Body of pancreas (tissue), 4 donors: Measurements from ENCODE around the gene HOXD3.

ENCODE experiments used
- POLR2A ChIP-seq, 3 donors: fragments of 450-650 bp; IDR thresholded peaks; one replicate each; pipeline ENCODE4 v1.6.1; 2016; ENCODE audit warnings: antibody characterized with exemption in 3 of 3, mild to moderate bottlenecking in 2 of 3
- TF ChIP-seq, protein P1 (sequence below), 7 experiments: fragments of 450-650 bp in 4 of 7; fragments of 200-600 bp in 3 of 7; sonication (generic) in 3 of 7; IDR thresholded peaks; one replicate each; pipeline ENCODE4 v1.5.1; 2016 to 2019; ENCODE audit warnings: antibody characterized with exemption in 7 of 7

- TF ChIP-seq, protein P1, sequence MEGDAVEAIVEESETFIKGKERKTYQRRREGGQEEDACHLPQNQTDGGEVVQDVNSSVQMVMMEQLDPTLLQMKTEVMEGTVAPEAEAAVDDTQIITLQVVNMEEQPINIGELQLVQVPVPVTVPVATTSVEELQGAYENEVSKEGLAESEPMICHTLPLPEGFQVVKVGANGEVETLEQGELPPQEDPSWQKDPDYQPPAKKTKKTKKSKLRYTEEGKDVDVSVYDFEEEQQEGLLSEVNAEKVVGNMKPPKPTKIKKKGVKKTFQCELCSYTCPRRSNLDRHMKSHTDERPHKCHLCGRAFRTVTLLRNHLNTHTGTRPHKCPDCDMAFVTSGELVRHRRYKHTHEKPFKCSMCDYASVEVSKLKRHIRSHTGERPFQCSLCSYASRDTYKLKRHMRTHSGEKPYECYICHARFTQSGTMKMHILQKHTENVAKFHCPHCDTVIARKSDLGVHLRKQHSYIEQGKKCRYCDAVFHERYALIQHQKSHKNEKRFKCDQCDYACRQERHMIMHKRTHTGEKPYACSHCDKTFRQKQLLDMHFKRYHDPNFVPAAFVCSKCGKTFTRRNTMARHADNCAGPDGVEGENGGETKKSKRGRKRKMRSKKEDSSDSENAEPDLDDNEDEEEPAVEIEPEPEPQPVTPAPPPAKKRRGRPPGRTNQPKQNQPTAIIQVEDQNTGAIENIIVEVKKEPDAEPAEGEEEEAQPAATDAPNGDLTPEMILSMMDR (IDR thresholded peaks at IDR 0.05) = no peak
- no peak for TF ChIP-seq POLR2A (IDR thresholded peaks at IDR 0.05)
These were observed 19.9 kb upstream of the HOXD3 start for GRCh38 chr2:176137252-176137580.
